ENCODE measurements around the gene KMO. TPM values are rescaled to one million over a fixed set of nuclear protein-coding genes. Genes with fewer than 3 reads are reported as not detected.

KMO gene
- total and polyA plus RNA-seq, 2 of the 13 experiments (the other 11 are each of a cell fraction or from before 2014, with no cell fraction given), result 0.01 TPM; not detected in 1

DNA sequence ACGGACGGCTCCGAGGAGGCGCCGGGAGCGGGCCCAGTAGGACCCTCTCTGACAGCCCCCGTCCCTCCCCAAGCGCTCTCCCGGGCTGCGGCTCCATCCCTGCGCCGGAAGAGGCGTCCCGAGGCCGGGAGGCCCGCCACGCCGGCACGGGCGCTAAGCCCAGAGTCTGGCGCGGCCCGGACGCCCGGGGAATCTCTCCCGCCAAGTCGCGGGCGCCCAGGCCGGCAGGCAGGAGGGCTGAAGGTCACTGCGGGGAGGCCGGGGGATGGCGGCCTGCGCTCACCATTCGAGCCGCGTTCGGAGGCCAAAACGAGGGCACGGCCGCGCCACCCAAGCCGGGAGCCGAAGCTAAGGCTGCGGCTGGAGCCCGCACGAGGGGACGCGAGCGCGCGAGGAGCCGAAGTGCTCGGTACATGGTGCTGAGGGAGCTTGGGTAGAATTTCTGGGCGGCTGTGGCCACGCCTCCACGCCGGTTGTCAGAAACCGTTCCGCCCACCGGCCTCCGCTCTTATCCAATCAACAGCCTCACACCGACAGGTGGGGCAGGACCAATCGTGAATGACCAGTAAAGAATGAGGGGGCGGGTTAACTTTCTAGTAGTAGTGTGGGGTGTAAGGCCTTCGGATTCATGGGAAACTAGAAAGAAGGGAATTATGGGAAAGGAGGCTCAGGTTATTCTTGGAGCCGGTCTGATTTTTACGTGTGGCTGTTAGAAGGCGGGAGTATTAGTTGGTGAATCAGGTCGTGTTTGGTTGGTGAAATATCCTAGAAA lies 12.7 kb upstream of the KMO start, which contains the start of gene FH (continued):
- TF ChIP-seq, protein P1, sequence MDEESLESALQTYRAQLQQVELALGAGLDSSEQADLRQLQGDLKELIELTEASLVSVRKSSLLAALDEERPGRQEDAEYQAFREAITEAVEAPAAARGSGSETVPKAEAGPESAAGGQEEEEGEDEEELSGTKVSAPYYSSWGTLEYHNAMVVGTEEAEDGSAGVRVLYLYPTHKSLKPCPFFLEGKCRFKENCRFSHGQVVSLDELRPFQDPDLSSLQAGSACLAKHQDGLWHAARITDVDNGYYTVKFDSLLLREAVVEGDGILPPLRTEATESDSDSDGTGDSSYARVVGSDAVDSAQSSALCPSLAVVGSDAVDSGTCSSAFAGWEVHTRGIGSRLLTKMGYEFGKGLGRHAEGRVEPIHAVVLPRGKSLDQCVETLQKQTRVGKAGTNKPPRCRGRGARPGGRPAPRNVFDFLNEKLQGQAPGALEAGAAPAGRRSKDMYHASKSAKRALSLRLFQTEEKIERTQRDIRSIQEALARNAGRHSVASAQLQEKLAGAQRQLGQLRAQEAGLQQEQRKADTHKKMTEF (CRISPR knock-in tag; IDR thresholded peaks at IDR 0.05), result peak; percentile 82
- peak; percentile 91 for TF ChIP-seq POGZ (CRISPR knock-in tag; IDR thresholded peaks at IDR 0.05)
- no peak for TF ChIP-seq KDM6A (CRISPR knock-in tag; IDR thresholded peaks at IDR 0.05; ENCODE audit: low read depth)
- TF ChIP-seq, protein P2, sequence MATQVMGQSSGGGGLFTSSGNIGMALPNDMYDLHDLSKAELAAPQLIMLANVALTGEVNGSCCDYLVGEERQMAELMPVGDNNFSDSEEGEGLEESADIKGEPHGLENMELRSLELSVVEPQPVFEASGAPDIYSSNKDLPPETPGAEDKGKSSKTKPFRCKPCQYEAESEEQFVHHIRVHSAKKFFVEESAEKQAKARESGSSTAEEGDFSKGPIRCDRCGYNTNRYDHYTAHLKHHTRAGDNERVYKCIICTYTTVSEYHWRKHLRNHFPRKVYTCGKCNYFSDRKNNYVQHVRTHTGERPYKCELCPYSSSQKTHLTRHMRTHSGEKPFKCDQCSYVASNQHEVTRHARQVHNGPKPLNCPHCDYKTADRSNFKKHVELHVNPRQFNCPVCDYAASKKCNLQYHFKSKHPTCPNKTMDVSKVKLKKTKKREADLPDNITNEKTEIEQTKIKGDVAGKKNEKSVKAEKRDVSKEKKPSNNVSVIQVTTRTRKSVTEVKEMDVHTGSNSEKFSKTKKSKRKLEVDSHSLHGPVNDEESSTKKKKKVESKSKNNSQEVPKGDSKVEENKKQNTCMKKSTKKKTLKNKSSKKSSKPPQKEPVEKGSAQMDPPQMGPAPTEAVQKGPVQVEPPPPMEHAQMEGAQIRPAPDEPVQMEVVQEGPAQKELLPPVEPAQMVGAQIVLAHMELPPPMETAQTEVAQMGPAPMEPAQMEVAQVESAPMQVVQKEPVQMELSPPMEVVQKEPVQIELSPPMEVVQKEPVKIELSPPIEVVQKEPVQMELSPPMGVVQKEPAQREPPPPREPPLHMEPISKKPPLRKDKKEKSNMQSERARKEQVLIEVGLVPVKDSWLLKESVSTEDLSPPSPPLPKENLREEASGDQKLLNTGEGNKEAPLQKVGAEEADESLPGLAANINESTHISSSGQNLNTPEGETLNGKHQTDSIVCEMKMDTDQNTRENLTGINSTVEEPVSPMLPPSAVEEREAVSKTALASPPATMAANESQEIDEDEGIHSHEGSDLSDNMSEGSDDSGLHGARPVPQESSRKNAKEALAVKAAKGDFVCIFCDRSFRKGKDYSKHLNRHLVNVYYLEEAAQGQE (IDR thresholded peaks at IDR 0.05; ENCODE audit: borderline replicate concordance in 1 of 2, low read depth in 1 of 2, low read length in 2 of 2), result no peak
- TF ChIP-seq, protein P3, sequence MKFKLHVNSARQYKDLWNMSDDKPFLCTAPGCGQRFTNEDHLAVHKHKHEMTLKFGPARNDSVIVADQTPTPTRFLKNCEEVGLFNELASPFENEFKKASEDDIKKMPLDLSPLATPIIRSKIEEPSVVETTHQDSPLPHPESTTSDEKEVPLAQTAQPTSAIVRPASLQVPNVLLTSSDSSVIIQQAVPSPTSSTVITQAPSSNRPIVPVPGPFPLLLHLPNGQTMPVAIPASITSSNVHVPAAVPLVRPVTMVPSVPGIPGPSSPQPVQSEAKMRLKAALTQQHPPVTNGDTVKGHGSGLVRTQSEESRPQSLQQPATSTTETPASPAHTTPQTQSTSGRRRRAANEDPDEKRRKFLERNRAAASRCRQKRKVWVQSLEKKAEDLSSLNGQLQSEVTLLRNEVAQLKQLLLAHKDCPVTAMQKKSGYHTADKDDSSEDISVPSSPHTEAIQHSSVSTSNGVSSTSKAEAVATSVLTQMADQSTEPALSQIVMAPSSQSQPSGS (CRISPR knock-in tag; IDR thresholded peaks at IDR 0.05), result 0 out of 2 replicates have a peak, but pooled peaks have one; percentile 29
- TF ChIP-seq ZNF343 (CRISPR knock-in tag; IDR thresholded peaks at IDR 0.05), result peak; percentile 73; the same call in 1 of the 2 replicates
- TF ChIP-seq, protein P4, sequence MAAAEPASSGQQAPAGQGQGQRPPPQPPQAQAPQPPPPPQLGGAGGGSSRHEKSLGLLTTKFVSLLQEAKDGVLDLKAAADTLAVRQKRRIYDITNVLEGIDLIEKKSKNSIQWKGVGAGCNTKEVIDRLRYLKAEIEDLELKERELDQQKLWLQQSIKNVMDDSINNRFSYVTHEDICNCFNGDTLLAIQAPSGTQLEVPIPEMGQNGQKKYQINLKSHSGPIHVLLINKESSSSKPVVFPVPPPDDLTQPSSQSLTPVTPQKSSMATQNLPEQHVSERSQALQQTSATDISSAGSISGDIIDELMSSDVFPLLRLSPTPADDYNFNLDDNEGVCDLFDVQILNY (CRISPR knock-in tag; conservative IDR thresholded peaks at IDR 0.05), result 0 out of 2 replicates have a peak, but pooled peaks have one; percentile 24
- peak; percentile 60; the same call in 1 of the 2 replicates for TF ChIP-seq ZNF678 (CRISPR knock-in tag; IDR thresholded peaks at IDR 0.05)
- 0 out of 2 replicates have a peak, but pooled peaks have one; percentile 49 for TF ChIP-seq AKAP8 (CRISPR knock-in tag; IDR thresholded peaks at IDR 0.05)
- peak; percentile 43 for TF ChIP-seq SKI (IDR thresholded peaks at IDR 0.05; ENCODE audit: partially characterized antibody)
- TF ChIP-seq, protein P5, sequence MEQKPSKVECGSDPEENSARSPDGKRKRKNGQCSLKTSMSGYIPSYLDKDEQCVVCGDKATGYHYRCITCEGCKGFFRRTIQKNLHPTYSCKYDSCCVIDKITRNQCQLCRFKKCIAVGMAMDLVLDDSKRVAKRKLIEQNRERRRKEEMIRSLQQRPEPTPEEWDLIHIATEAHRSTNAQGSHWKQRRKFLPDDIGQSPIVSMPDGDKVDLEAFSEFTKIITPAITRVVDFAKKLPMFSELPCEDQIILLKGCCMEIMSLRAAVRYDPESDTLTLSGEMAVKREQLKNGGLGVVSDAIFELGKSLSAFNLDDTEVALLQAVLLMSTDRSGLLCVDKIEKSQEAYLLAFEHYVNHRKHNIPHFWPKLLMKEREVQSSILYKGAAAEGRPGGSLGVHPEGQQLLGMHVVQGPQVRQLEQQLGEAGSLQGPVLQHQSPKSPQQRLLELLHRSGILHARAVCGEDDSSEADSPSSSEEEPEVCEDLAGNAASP (CRISPR knock-in tag; IDR thresholded peaks at IDR 0.05; ENCODE audit: borderline replicate concordance), result peak; percentile 40; the same call in 1 of the 2 replicates
- peak; percentile 45 for TF ChIP-seq CBX1 (IDR thresholded peaks at IDR 0.05; ENCODE audit: low read depth)
- no peak for TF ChIP-seq CHD2 (IDR thresholded peaks at IDR 0.05; ENCODE audit: low read depth, low read length)
- peak; percentile 39; the same call in 1 of the 2 replicates for TF ChIP-seq RARA (CRISPR knock-in tag; IDR thresholded peaks at IDR 0.05)
- TF ChIP-seq ZNF350 (CRISPR knock-in tag; IDR thresholded peaks at IDR 0.05; ENCODE audit: borderline replicate concordance, low read depth), result peak; percentile 45; the same call in 1 of the 2 replicates
- no peak for TF ChIP-seq SMYD3 (CRISPR knock-in tag; IDR thresholded peaks at IDR 0.05)
- TF ChIP-seq NKX3-1 (CRISPR knock-in tag; IDR thresholded peaks at IDR 0.05), result peak; percentile 61; the same call in 1 of the 2 replicates
- 0 out of 2 replicates have a peak, but pooled peaks have one; percentile 28 for TF ChIP-seq ZSCAN12 (CRISPR knock-in tag; IDR thresholded peaks at IDR 0.05)
- TF ChIP-seq ZNF12 (CRISPR knock-in tag; IDR thresholded peaks at IDR 0.05), result 0 out of 2 replicates have a peak, but pooled peaks have one; percentile 12
- TF ChIP-seq RBAK (CRISPR knock-in tag; IDR thresholded peaks at IDR 0.05), result no peak
- peak; percentile 84 for TF ChIP-seq ZNF883 (CRISPR knock-in tag; IDR thresholded peaks at IDR 0.05; ENCODE audit: not compliant biosample characterization)

All from HepG2 (cell line).